HepG2 (cell line): ENCODE data around the gene CDC42BPG. TPM values are rescaled to one million over a fixed set of nuclear protein-coding genes. Genes with fewer than 3 reads are reported as not detected.

ENCODE experiments used
- ATAC-seq: fragments of 200-7000 bp; cut with Tn5 transposase; 3 replicates; pipeline ENCODE4 v1.9.1; 2020; ENCODE audit warnings: mild to moderate bottlenecking, moderate library complexity
- BruUV-seq: library from RNA; stranded (reverse); fragments of 400-500 nt; replicated peaks from 2 replicates; lab custom pipeline; 2021; lab: Mats Ljungman, UMichigan
- CTCF ChIA-PET: fragments of 300-600 bp; formaldehyde crosslinking; extraction: SDS; loops from one replicate; lab custom pipeline; 2021; ENCODE audit warnings: low total read pairs, inconsistent platforms, low intra/inter-chr PET ratio; lab: Yijun Ruan, JAX
- POLR2A ChIA-PET: fragments of 350-600 bp; sonication (Branson Sonifier 250); formaldehyde crosslinking; loops from one replicate; lab custom pipeline; 2020; ENCODE audit warnings: antibody characterized with exemption, inconsistent platforms; lab: Yijun Ruan, JAX
- DNase-seq: peaks from one replicate; pipeline ENCODE4 v3.0.0-alpha.2; 2015; ENCODE audit warnings: low spot score
- FAIRE-seq: peaks from 3 replicates; lab custom pipeline; 2011; peaks lifted over from hg19 to GRCh38; lab: Jason Lieb, UNC
- H2AFZ ChIP-seq: one replicate; pipeline ENCODE4 v1.6.1; 2011; ENCODE audit warnings: low read length, inconsistent platforms
- H3K27ac ChIP-seq: fragments of 300-600 bp; 3 replicates; pipeline ENCODE4 v1.8.0; 2011; ENCODE audit warnings: mixed run types, mild to moderate bottlenecking, mixed read lengths, low read length, inconsistent platforms; ENCODE audit not compliant: insufficient read depth; ENCODE audit errors: extremely low read length
- H3K27me3 ChIP-seq, 2 experiments: fragments of 200-600 bp in 1 of 2; 2 replicates in 1 of 2; 3 replicates in 1 of 2; pipeline versions ENCODE4 v1.6.0 to v1.8.0; 2011; ENCODE audit warnings: low read length in 2 of 2, mild to moderate bottlenecking in 2 of 2, moderate library complexity in 2 of 2, inconsistent platforms in 1 of 2; ENCODE audit not compliant: insufficient read depth in 2 of 2, control insufficient read depth in 1 of 2
- H3K36me3 ChIP-seq, 2 experiments: fragments of 200-600 bp in 1 of 2; replicated peaks in 1 of 2; 2 replicates in 1 of 2; 3 replicates in 1 of 2; pipeline versions ENCODE4 v1.5.1 to v1.8.0; 2011; ENCODE audit warnings: low read length in 2 of 2, inconsistent platforms in 1 of 2; ENCODE audit not compliant: insufficient read depth in 2 of 2, control insufficient read depth in 1 of 2
- H3K4me1 ChIP-seq: 2 replicates; pipeline ENCODE4 v1.5.1; 2012; ENCODE audit warnings: low read length, inconsistent platforms; ENCODE audit not compliant: insufficient read depth
- H3K4me2 ChIP-seq: 2 replicates; pipeline ENCODE4 v1.6.0; 2011; ENCODE audit warnings: low read depth, low read length, inconsistent platforms
- H3K4me3 ChIP-seq, 3 experiments: fragments of 200-600 bp in 1 of 3; sonication (generic), shearing (Covaris generic) in 1 of 3; replicated peaks in 1 of 3; 2 replicates each; pipeline ENCODE4 v1.5.1; 2011 to 2016; ENCODE audit warnings: low read length in 3 of 3, inconsistent platforms in 2 of 3, low read depth in 2 of 3, mild to moderate bottlenecking in 2 of 3, control low read depth in 1 of 3, mixed read lengths in 1 of 3; ENCODE audit not compliant: insufficient read depth in 1 of 3
- H3K79me2 ChIP-seq: one replicate; pipeline ENCODE4 v1.6.1; 2011; ENCODE audit warnings: low read length, inconsistent platforms; ENCODE audit not compliant: insufficient read depth
- H3K9ac ChIP-seq: 2 replicates; pipeline ENCODE4 v1.6.0; 2011; ENCODE audit warnings: mild to moderate bottlenecking, low read depth, low read length, inconsistent platforms; ENCODE audit not compliant: insufficient read depth
- H3K9me3 ChIP-seq: 2 replicates; pipeline ENCODE4 v1.5.1; 2012; ENCODE audit warnings: mild to moderate bottlenecking, low read length
- H4K20me1 ChIP-seq: 2 replicates; pipeline ENCODE4 v1.6.0; 2011; ENCODE audit warnings: inconsistent platforms, mild to moderate bottlenecking, low read length, moderate library complexity; ENCODE audit not compliant: insufficient read depth
- DNMT1 ChIP-seq: sonication (generic); formaldehyde crosslinking; IDR thresholded peaks from 2 replicates; pipeline ENCODE4 v1.5.1; 2020; ENCODE audit warnings: mild to moderate bottlenecking, missing genetic modification reagents
- FOXP1 ChIP-seq, 2 experiments: fragments of 450-650 bp in 1 of 2; IDR thresholded peaks; 2 replicates each; pipeline ENCODE4 v1.6.1; 2017 to 2018; ENCODE audit warnings: antibody characterized with exemption in 1 of 2
- KDM2A ChIP-seq: sonication (generic); formaldehyde crosslinking; IDR thresholded peaks from 2 replicates; pipeline ENCODE4 v1.4.0; 2020; ENCODE audit warnings: low read depth, missing genetic modification reagents, borderline replicate concordance
- KDM4B ChIP-seq: sonication (generic); formaldehyde crosslinking; IDR thresholded peaks from 2 replicates; pipeline ENCODE4 v1.4.0; 2020; ENCODE audit warnings: missing genetic modification reagents
- MLLT10 ChIP-seq: sonication (generic); formaldehyde crosslinking; IDR thresholded peaks from 2 replicates; pipeline ENCODE4 v1.4.0; 2020; ENCODE audit warnings: missing genetic modification reagents
- PAF1 ChIP-seq: IDR thresholded peaks from 2 replicates; pipeline ENCODE4 v1.6.1; 2016; ENCODE audit warnings: missing genetic modification reagents, missing compliant biosample characterization
- SPEN ChIP-seq: sonication (generic); formaldehyde crosslinking; IDR thresholded peaks from 2 replicates; pipeline ENCODE4 v1.5.1; 2020; ENCODE audit warnings: low read depth, mild to moderate bottlenecking, missing genetic modification reagents
- ZBTB25 ChIP-seq: IDR thresholded peaks from 2 replicates; pipeline ENCODE4 v1.6.1; 2018; ENCODE audit warnings: missing genetic modification reagents
- ZGPAT ChIP-seq: IDR thresholded peaks from 2 replicates; pipeline ENCODE4 v1.6.1; 2016; ENCODE audit warnings: mild to moderate bottlenecking
- ZNF333 ChIP-seq: sonication (generic); formaldehyde crosslinking; IDR thresholded peaks from 2 replicates; pipeline ENCODE4 v1.4.0; 2020; ENCODE audit warnings: mild to moderate bottlenecking, missing genetic modification reagents, borderline replicate concordance
- ZNF790 ChIP-seq: sonication (generic); formaldehyde crosslinking; IDR thresholded peaks from 2 replicates; pipeline ENCODE4 v1.8.0; 2022; ENCODE audit warnings: missing genetic modification reagents, mild to moderate bottlenecking, borderline replicate concordance
- WGBS: methylation state at CpG from one replicate; pipeline ENCODE4 v1.1.6; 2017; ENCODE audit warnings: low lambda C conversion rate; 5-methylcytosine and 5-hydroxymethylcytosine counted together
- in situ Hi-C: cut with HindIII; loops from 2 replicates; pipeline ENCODE4 v1.10.0; 2017; ENCODE audit warnings: low pct_unique_long_range_greater_than_20kb; ENCODE audit not compliant: extremely low pct_ligation_motif_present
- intact Hi-C: fragments of 100-400 bp; cut with micrococcal nuclease; formaldehyde crosslinking; loops from one replicate; pipeline ENCODE4 v1.10.0; 2022; ENCODE audit not compliant: unreplicated experiment
- polyA plus RNA-seq, 8 experiments: library from polyadenylated mRNA; depleted of rRNA in 3 of 8; stranded (reverse) in 7 of 8; unstranded in 1 of 8; fragments of >200 nt; fragmentation: Illumina TruSeq in 4 of 8; extraction: Trizol in 4 of 8; gene quantifications; 2 replicates each; pipeline versions ENCODE4 v1.2.1 to v1.2.3, GENCODE V29; 2011 to 2016; ENCODE audit warnings: low read depth in 4 of 8, missing spikeins in 1 of 8, mixed read lengths in 1 of 8; ENCODE audit not compliant: insufficient read depth in 1 of 8
- total RNA-seq, 5 experiments: library from RNA; depleted of rRNA; stranded (reverse); fragments of >200 nt; fragmentation: Illumina TruSeq; extraction: Trizol; gene quantifications; 2 replicates each; pipeline ENCODE4 v1.2.3, GENCODE V29; 2016; ENCODE audit warnings: low read depth in 1 of 5
- TF ChIP-seq, protein P1 (sequence below): sonication (generic); formaldehyde crosslinking; IDR thresholded peaks from 2 replicates; pipeline ENCODE4 v1.4.0; 2020; ENCODE audit warnings: missing genetic modification reagents
- TF ChIP-seq, protein P2 (sequence below): sonication (generic); formaldehyde crosslinking; IDR thresholded peaks from 2 replicates; pipeline ENCODE4 v1.4.0; 2020; ENCODE audit warnings: missing genetic modification reagents

Gene CDC42BPG
- total and polyA plus RNA-seq, 2 of the 13 experiments (the other 11 are each of a cell fraction or from before 2014, with no cell fraction given) = 0.55 to 1.4 TPM

GRCh38 chr11:64786308-64786707 is 58.1 kb downstream of the CDC42BPG start:
- FAIRE-seq (no peak), DNase-seq (no peak), ATAC-seq (no peak)
- WGBS = 93% methylated on average over 10 of the region's 10 CpGs
- POLR2A ChIA-PET = no interaction called here
- Histone ChIP-seq H3K4me3 (no peak overlapping the region), H4K20me1 (no peaks in the 10 kb centered on the region), H3K36me3 (no peaks in the 10 kb centered on the region), H3K9me3 (no peaks in the 10 kb centered on the region), H2AFZ (no peak overlapping the region), H3K27ac (no peak overlapping the region), H3K4me2 (no peak overlapping the region), H3K9ac (no peak overlapping the region), H3K27me3 (no peaks in the 10 kb centered on the region), H3K79me2 (no peaks in the 10 kb centered on the region), H3K4me1 (no peaks in the 10 kb centered on the region)
- TF ChIP-seq FOXP1 (IDR thresholded peaks at IDR 0.05) (no peak), FOXP1 (CRISPR knock-in tag; IDR thresholded peaks at IDR 0.05) (no peak)
- TF ChIP-seq, protein P1, sequence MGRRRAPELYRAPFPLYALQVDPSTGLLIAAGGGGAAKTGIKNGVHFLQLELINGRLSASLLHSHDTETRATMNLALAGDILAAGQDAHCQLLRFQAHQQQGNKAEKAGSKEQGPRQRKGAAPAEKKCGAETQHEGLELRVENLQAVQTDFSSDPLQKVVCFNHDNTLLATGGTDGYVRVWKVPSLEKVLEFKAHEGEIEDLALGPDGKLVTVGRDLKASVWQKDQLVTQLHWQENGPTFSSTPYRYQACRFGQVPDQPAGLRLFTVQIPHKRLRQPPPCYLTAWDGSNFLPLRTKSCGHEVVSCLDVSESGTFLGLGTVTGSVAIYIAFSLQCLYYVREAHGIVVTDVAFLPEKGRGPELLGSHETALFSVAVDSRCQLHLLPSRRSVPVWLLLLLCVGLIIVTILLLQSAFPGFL (CRISPR knock-in tag) = no peak
- in situ Hi-C loops = loop anchor here (5.0 kb wide), 1 partner anchor 106 kb away; no protein-coding TSS in a partner anchor
- CTCF ChIA-PET = no interaction called here
- BruUV-seq = no TSS peak
- intact Hi-C loops = loop anchor here (10.0 kb wide), 1 partner anchor 58 kb away; the partner anchor contains the start of gene CDC42BPG

DNA sequence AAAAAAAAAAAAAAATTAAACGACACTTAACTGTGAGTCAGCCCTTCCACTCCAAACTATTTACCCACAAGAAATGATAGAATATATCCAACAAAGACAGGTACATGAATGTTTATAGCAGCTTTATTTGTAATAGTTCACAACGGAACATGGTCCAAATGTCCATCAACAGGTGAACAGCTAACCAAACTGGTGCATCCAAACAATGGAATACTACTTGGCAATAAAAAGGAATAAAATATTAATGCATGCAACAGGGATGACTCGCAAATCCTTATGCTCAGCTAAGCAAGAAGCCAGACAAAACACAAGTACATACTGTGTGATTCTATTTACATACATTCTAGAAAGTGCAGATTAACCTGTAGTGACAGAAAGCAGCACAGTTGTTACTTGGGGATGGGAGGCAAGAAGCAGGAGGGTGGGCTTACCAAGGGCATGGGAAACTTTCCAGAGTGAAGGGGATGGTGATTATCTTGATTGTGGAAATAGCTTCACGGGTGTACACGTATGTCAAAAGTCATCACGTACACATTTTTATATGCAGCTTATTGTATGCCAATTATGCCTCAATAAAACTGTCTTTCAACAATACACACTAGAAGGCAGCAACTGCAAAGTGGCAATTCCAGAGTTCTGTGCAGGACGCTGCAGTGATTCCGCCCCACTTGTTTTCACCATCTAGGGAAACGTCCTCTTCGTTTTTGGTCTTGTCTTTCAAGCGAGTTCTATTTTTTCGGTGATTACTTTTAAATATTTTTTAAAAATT is 59.5 kb downstream of the CDC42BPG start:
- Histone ChIP-seq H3K4me2 (no peak overlapping the region), H3K4me1 (no peaks in the 10 kb centered on the region), H3K27me3 (no peaks in the 10 kb centered on the region), H4K20me1 (no peaks in the 10 kb centered on the region), H2AFZ (no peak overlapping the region), H3K9me3 (no peaks in the 10 kb centered on the region), H3K79me2 (no peaks in the 10 kb centered on the region), H3K4me3 (no peak overlapping the region), H3K9ac (no peak overlapping the region), H3K36me3 (no peaks in the 10 kb centered on the region), H3K27ac (no peak overlapping the region)
- FAIRE-seq (no peak), ATAC-seq (no peak), DNase-seq (no peak)
- 95% methylated on average over 12 of the region's 12 CpGs for WGBS
- ChIA-PET POLR2A (no interaction called here), CTCF (no interaction called here)
- intact Hi-C loops (loop anchor here (10.0 kb wide), 1 partner anchor 60 kb away; the partner anchor contains the start of gene CDC42BPG), in situ Hi-C loops (loop anchor here (5.0 kb wide), 1 partner anchor 107 kb away; no protein-coding TSS in a partner anchor)
- BruUV-seq = no TSS peak
- TF ChIP-seq KDM4B (CRISPR knock-in tag) (no peak), SPEN (CRISPR knock-in tag) (no peak), KDM2A (CRISPR knock-in tag) (no peak), MLLT10 (CRISPR knock-in tag) (no peak), ZBTB25 (CRISPR knock-in tag) (no peak), ZNF333 (no peak), ZGPAT (CRISPR knock-in tag) (no peak), PAF1 (CRISPR knock-in tag) (no peak), DNMT1 (CRISPR knock-in tag) (no peak), ZNF790 (CRISPR knock-in tag) (no peak)
- TF ChIP-seq, protein P2, sequence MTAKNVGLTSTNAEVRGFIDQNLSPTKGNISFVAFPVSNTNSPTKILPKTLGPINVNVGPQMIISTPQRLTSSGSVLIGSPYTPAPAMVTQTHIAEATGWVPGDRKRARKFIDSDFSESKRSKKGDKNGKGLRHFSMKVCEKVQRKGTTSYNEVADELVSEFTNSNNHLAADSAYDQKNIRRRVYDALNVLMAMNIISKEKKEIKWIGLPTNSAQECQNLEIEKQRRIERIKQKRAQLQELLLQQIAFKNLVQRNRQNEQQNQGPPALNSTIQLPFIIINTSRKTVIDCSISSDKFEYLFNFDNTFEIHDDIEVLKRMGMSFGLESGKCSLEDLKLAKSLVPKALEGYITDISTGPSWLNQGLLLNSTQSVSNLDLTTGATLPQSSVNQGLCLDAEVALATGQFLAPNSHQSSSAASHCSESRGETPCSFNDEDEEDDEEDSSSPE = no peak
